Esophagus squamous epithelium (tissue), 5 donors: ENCODE results near the gene AGL. TPM values are rescaled to one million over a fixed set of nuclear protein-coding genes. Genes with fewer than 3 reads are reported as not detected.

Source experiments
- DNase-seq: peaks from one replicate; lab custom pipeline; 2025; lab: John Stamatoyannopoulos, UW
- H3K27ac ChIP-seq, 4 donors: fragments of 200-600 bp; sonication (generic); one replicate each; pipeline ENCODE4 v1.5.1; 2016 to 2019; ENCODE audit warnings: mild to moderate bottlenecking in 1 of 4
- H3K27me3 ChIP-seq, 4 donors: fragments of 200-600 bp; sonication (generic); 1 replicate in 3 of 4; 2 replicates in 1 of 4; pipeline versions ENCODE4 v1.5.1 to v1.6.0; 2017 to 2021; ENCODE audit warnings: antibody characterized with exemption in 1 of 4
- H3K36me3 ChIP-seq, 3 donors: fragments of 200-600 bp; sonication (generic); one replicate each; pipeline ENCODE4 v1.5.1; 2016 to 2019
- H3K4me1 ChIP-seq, 3 donors: fragments of 200-600 bp; sonication (generic); one replicate each; pipeline ENCODE4 v1.5.1; 2017 to 2019
- H3K4me3 ChIP-seq, 4 donors: fragments of 200-600 bp; sonication (generic); 1 replicate in 3 of 4; 2 replicates in 1 of 4; pipeline ENCODE4 v1.5.1; 2016 to 2019; ENCODE audit warnings: mild to moderate bottlenecking in 2 of 4, moderate library complexity in 1 of 4
- H3K9me3 ChIP-seq, 3 donors: fragments of 200-600 bp; sonication (generic); one replicate each; pipeline ENCODE4 v1.5.1; 2016 to 2019
- CTCF ChIP-seq, 6 experiments: fragments of 450-650 bp in 4 of 6; fragments of 200-600 bp in 2 of 6; sonication (generic) in 2 of 6; IDR thresholded peaks; one replicate each; pipeline ENCODE4 v1.5.1; 2016 to 2019; ENCODE audit warnings: antibody characterized with exemption in 6 of 6, mild to moderate bottlenecking in 4 of 6, moderate library complexity in 4 of 6
- POLR2A ChIP-seq, 4 donors: fragments of 450-650 bp; IDR thresholded peaks; one replicate each; pipeline ENCODE4 v1.6.1; 2017; ENCODE audit warnings: antibody characterized with exemption in 4 of 4, mild to moderate bottlenecking in 4 of 4, moderate library complexity in 3 of 4
- WGBS, 2 donors: methylation state at CpG; one replicate each; pipeline ENCODE4 v1.1.5; 2018; 5-methylcytosine and 5-hydroxymethylcytosine counted together
- intact Hi-C: fragments of 100-400 bp; cut with DNase I; formaldehyde crosslinking; loops from one replicate; pipeline ENCODE4 v1.15.0; 2022
- total RNA-seq, 4 donors: library from RNA; depleted of rRNA; stranded (reverse); fragments of >200 nt; gene quantifications; one replicate each; pipeline ENCODE4 v1.1.0, GENCODE V29; 2016
- donor health status: DM: yes; HTN: yes; CAD: no.

The AGL gene
- total RNA-seq: 10 to 100 TPM; 12.3 to 43.5 (median 20.6) TPM

GRCh38 chr1:99849744-99850458, at the start of gene AGL:
Gene AGL (plus strand): TSS chr1:99850361. CDS start chr1:99851043, 682 bp downstream.
- H3K27me3 ChIP-seq: no peaks in the 10 kb centered on the region
- DNase-seq: peak; percentile 9
- H3K27ac ChIP-seq: peak within 1 kb of the TSS; percentile 88 to 95 (median 92)
- peak within 1 kb of the TSS; percentile 63 to 87 (median 81) for H3K4me3 ChIP-seq
- H3K4me1 ChIP-seq: peaks cover 6 to 54% (median 20%) of the 10 kb centered on the region in 3 donors
- peaks cover 0 to 16% (median 0%) of the 10 kb centered on the region in 3 donors for H3K36me3 ChIP-seq
- WGBS, 2 donors: 0 to 1% methylated on average over 15 to 42 of the region's 65 CpGs
- H3K9me3 ChIP-seq: no peaks in the 10 kb centered on the region
- intact Hi-C loops: no loop called here
- TF ChIP-seq POLR2A (IDR thresholded peaks at IDR 0.05): peak in 2 of 4 donors; percentile 65 to 81
- TF ChIP-seq CTCF (IDR thresholded peaks at IDR 0.05): no peak

GRCh38 chr1:99801584-99801983, 48.6 kb upstream of the AGL start:
- H3K4me1 ChIP-seq: no peaks in the 10 kb centered on the region
- no peak overlapping the region for H3K4me3 ChIP-seq
- WGBS, 2 donors: 64 to 68% methylated on average over 3 of the region's 3 CpGs
- H3K36me3 ChIP-seq: no peaks in the 10 kb centered on the region
- no peak overlapping the region for H3K27ac ChIP-seq
- DNase-seq: no peak
- no peaks in the 10 kb centered on the region for H3K9me3 ChIP-seq
- intact Hi-C loops: no loop called here
- H3K27me3 ChIP-seq: no peaks in the 10 kb centered on the region
- TF ChIP-seq POLR2A (IDR thresholded peaks at IDR 0.05): no peak
- no peak for TF ChIP-seq CTCF (IDR thresholded peaks at IDR 0.05)

GRCh38 chr1:99806882-99807281, 43.3 kb upstream of the AGL start:
- H3K27ac ChIP-seq: no peak overlapping the region
- no peak for DNase-seq
- no peaks in the 10 kb centered on the region for H3K36me3 ChIP-seq
- intact Hi-C loops: no loop called here
- 68 to 79% methylated on average over 2 of the region's 2 CpGs for WGBS, 2 donors
- H3K9me3 ChIP-seq: no peaks in the 10 kb centered on the region
- H3K27me3 ChIP-seq: no peaks in the 10 kb centered on the region
- TF ChIP-seq CTCF (IDR thresholded peaks at IDR 0.05) (no peak), POLR2A (IDR thresholded peaks at IDR 0.05) (no peak)
- peaks cover 0 to 9% (median 3%) of the 10 kb centered on the region in 3 donors for H3K4me1 ChIP-seq
- H3K4me3 ChIP-seq: no peak overlapping the region

GRCh38 chr1:99808391-99809115, 41.6 kb upstream of the AGL start:
- whole genome bisulfite sequencing, 2 donors: 13 to 21% methylated on average over 7 of the region's 7 CpGs
- peak overlapping the region; percentile 9 to 69 (median 60) for H3K27ac ChIP-seq
- peaks cover 0 to 9% (median 3%) of the 10 kb centered on the region in 3 donors for H3K4me1 ChIP-seq
- no peaks in the 10 kb centered on the region for H3K9me3 ChIP-seq
- intact Hi-C loops: no loop called here
- H3K27me3 ChIP-seq: no peaks in the 10 kb centered on the region
- TF ChIP-seq POLR2A (IDR thresholded peaks at IDR 0.05) (no peak), CTCF (IDR thresholded peaks at IDR 0.05) (peak; percentile 26 to 76 (median 64))
- peak overlapping the region in 2 of 4 donors; percentile 3 to 34 for H3K4me3 ChIP-seq
- no peaks in the 10 kb centered on the region for H3K36me3 ChIP-seq
- DNase-seq: no peak

- H3K4me1 ChIP-seq: peaks cover 0 to 16% (median 3%) of the 10 kb centered on the region in 3 donors
- no peak overlapping the region for H3K27ac ChIP-seq
- TF ChIP-seq POLR2A (IDR thresholded peaks at IDR 0.05): no peak
- no peak for TF ChIP-seq CTCF (IDR thresholded peaks at IDR 0.05)
- WGBS, 2 donors: 86 to 92% methylated on average over 1 of the region's 1 CpG
- no peak overlapping the region for H3K4me3 ChIP-seq
- H3K27me3 ChIP-seq: no peaks in the 10 kb centered on the region
- no peaks in the 10 kb centered on the region for H3K36me3 ChIP-seq
- intact Hi-C loops: loop anchor here (10.0 kb wide), 1 partner anchor 324 kb away; the partner anchor contains the start of genes SASS6 and TRMT13
- no peaks in the 10 kb centered on the region for H3K9me3 ChIP-seq
- no peak for DNase-seq
Observed at GRCh38 chr1:99811075-99811474, 39.1 kb upstream of the AGL start.
